ENCODE measurements around the gene C7orf25. TPM values are rescaled to one million over a fixed set of nuclear protein-coding genes. Genes with fewer than 3 reads are reported as not detected.

The C7orf25 gene
- total and polyA plus RNA-seq, 2 of the 13 experiments (the other 11 are each of a cell fraction or from before 2014, with no cell fraction given): 0.37 to 1.3 TPM

- TF ChIP-seq POGK (CRISPR knock-in tag; conservative IDR thresholded peaks at IDR 0.05) (no peak), RELA (CRISPR knock-in tag; IDR thresholded peaks at IDR 0.05) (no peak), RBM22 (optimal IDR thresholded peaks at IDR 0.05; ENCODE audit: low read length) (no peak), ZNF543 (CRISPR knock-in tag; IDR thresholded peaks at IDR 0.05) (peak; percentile 41; the same call in 1 of the 2 replicates), PHF5A (CRISPR knock-in tag; IDR thresholded peaks at IDR 0.05; ENCODE audit: low read depth, unreplicated experiment) (no peak), MAF1 (CRISPR knock-in tag; IDR thresholded peaks at IDR 0.05; ENCODE audit: borderline replicate concordance) (no peak), ZNF280B (CRISPR knock-in tag; IDR thresholded peaks at IDR 0.05; ENCODE audit: borderline replicate concordance) (0 out of 2 replicates have a peak, but pooled peaks have one; percentile 62), ISX (CRISPR knock-in tag; conservative IDR thresholded peaks at IDR 0.05) (no peak), SRSF1 (optimal IDR thresholded peaks at IDR 0.05; ENCODE audit: low read depth, low read length) (no peak), ZNF12 (CRISPR knock-in tag; IDR thresholded peaks at IDR 0.05) (no peak), ZNF253 (CRISPR knock-in tag; IDR thresholded peaks at IDR 0.05; ENCODE audit: borderline replicate concordance) (no peak), ZNF577 (CRISPR knock-in tag; IDR thresholded peaks at IDR 0.05; ENCODE audit: borderline replicate concordance, low read depth) (no peak), ZXDC (CRISPR knock-in tag; IDR thresholded peaks at IDR 0.05) (no peak), ZNF646 (CRISPR knock-in tag; IDR thresholded peaks at IDR 0.05) (no peak)
These were observed 20.2 kb upstream of the C7orf25 start, which contains the start of the genes MRPL32 and PSMA2 (continued) for GRCh38 chr7:42931834-42932651.
